Suppressor macrophage (primary cell): ENCODE results near the gene VPS51.

Experiments
- DNase-seq, 4 experiments: peaks; one replicate each; pipeline ENCODE4 v3.0.0-alpha.2; 2020 to 2022
- total RNA-seq, 17 experiments: gene quantifications; one replicate each; lab custom pipeline; 2026; ENCODE audit warnings: mixed read lengths in 6 of 17, inconsistent platforms in 3 of 17; lab: John Stamatoyannopoulos, UW

Gene VPS51
- total RNA-seq: 28.3 to 80.3 (median 49.8) reads per million in 17 experiments

GRCh38 chr11:65095974-65096806 lies at the start of gene VPS51:
VPS51 (plus strand) TSS chr11:65096214; CDS start chr11:65096251, 37 bp downstream.
- DNase-seq: peak; percentile 90 to 94 (median 93)

DNA sequence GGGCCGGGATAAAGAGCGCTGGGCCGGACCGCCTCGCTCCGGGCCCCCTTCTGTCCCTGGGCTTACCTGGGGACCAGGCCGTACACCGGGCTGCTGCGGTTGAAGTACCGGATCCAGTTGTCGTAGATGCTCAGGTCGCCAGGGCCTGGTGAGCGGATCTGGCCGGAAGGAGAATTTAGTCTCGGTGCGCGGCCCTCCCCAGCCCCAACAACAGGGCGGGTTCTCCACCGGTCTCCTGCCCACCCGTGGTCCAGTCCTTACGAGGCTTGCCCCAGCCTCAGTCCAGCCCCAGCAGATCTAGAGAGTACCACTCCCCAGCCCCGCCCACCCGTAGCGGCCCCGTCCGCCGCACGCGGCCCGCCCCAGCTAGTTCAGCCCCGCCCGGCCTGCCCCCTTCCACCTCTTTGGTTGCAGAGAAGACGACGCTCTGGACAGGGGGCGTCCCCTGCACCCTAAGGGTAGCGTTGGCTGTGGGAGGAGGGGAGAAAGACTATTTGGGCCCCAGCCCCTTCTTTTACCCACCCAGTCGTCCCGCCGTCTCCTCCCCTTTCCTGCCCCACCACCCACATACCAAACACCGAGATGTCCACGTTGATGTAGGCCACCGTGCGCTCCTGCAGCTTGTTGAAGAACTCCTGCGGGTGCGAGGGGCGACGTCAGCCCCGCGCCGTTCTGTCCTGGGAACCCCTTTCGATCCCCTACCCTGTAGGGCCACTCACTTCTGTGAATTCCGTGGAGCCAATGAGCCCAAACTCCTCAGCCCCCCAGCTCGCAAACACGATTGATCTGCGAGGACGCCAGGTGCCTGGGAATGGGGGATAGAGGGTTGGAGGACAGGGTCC lies 48.2 kb upstream of the VPS51 start:
- peak in 1 of 4 experiments; percentile 13 for DNase-seq

DNA sequence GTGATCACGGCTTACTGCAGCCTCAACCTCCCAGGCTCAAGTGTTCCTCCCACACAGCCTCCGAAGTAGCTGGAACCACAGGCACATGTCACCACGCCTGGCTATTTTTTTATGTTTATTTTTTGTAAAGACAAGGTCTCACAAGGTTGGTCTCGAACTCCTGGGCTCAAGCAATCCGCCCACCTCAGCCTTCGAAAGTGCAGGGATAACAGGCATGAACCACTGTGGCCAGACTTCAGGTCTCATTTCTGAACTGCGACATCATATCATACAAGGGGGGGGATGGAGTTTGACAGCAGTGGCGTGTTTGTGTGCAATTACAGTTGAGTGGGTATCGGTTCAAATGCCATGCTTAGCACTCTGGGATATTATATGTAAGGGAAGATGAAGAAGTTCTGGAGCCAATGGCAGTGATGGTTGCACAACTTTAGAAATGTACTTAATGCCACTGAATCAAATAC lies 44.6 kb upstream of the VPS51 start:
- DNase-seq: no peak

- DNase-seq: peak in 3 of 4 experiments; percentile 21 to 33 (median 24)
These were observed 42.0 kb upstream of the VPS51 start for GRCh38 chr11:65053827-65054508.

DNA sequence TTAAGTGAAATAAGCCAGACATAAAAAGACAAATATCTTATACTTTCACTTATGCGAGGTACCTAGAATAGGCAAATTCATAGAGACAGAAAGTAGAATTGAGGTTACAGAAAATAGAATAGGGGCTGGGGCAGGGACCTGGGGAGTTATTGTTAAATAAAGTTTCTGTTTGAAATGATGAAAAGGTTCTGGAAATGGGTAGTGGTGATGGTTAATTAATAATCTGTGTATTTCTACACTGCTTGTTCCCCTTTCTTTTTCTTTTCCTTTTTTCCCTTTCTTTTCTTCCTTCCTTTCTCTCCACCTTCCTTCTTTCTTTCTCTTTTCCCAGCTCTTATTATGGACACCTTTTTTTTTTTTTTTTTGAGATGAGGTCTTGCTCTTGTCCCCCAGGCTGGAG lies 40.5 kb upstream of the VPS51 start:
- no peak for DNase-seq

DNA sequence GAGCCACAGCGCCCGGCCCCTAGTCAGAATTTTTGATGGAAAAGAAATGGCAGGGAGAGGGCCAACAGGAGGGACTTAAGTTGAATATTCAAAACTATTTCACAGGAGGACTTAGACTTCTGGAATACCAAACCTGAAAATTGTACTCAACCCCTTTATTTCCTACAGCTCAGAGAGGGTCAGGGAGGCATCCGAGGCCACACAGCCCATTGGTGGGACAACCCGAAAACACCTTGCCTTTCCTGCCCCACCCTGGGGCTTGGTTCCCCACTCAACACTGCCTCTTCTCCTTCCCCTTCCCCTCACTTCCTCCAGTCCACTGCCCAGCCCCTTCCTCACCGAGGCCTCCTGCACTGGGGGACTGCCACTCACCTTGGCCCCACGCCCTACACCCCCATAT lies 39.0 kb upstream of the VPS51 start:
- no peak for DNase-seq

DNA sequence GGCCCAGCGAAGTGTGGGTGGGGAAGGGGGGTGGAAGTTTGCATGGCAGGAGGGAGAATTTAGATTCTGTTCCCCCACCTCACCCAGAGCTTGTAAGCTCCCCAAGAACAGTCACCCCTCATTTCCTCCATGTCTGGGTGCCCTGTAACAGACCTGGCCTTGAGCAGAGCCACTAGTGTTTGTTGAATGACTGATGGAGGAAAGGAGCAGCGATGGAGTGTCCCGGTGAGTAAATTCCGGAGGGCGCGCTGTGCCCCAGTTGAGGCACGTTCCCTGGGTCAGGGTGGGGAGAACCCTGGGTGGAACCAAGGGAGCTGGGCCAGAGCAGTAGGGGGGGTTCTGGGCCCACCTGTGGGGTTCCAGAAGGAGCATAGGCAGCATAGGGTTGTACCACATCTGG lies 38.5 kb upstream of the VPS51 start:
- DNase-seq: no peak

GRCh38 chr11:65058012-65058411 lies 38.0 kb upstream of the VPS51 start:
- DNase-seq: no peak

DNA sequence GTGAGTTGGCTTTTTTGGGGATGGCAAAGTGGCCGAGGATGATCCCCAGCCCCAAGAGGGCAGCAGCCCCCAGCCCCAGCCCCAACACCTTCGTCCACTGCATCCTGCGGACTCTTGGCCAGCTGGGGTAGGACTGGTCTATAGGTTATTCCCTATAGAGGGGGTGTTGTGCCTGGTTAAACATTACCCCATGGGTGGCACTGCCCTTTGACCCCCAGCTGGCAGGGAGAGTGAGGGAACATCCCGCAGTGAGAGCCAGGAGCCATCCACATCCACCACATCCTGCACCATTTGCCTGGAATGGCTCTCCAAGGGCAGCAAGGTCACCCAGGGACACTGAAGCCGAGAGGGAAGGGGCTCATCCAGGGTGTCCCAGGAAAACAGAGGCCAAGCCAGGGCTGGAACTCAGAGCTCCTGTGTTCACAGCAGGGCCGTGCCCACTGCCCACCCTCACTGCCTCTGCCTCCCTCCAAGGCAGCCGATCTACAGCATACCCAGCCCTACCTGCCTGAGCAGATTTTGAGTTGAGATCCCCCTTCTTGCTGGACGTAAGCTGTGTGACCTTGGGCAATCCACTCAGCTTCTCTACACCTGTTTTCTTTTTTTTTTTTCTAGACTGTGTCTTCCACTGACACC lies 37.5 kb upstream of the VPS51 start, which contains the start of gene NAALADL1:
TSS of gene NAALADL1 (minus strand) at position 135 of the 636 bp plus-strand sequence. CDS start at position 103, 32 bp downstream.
- no peak for DNase-seq

GRCh38 chr11:65059523-65059922 lies 36.5 kb upstream of the VPS51 start:
- DNase-seq: no peak

DNA sequence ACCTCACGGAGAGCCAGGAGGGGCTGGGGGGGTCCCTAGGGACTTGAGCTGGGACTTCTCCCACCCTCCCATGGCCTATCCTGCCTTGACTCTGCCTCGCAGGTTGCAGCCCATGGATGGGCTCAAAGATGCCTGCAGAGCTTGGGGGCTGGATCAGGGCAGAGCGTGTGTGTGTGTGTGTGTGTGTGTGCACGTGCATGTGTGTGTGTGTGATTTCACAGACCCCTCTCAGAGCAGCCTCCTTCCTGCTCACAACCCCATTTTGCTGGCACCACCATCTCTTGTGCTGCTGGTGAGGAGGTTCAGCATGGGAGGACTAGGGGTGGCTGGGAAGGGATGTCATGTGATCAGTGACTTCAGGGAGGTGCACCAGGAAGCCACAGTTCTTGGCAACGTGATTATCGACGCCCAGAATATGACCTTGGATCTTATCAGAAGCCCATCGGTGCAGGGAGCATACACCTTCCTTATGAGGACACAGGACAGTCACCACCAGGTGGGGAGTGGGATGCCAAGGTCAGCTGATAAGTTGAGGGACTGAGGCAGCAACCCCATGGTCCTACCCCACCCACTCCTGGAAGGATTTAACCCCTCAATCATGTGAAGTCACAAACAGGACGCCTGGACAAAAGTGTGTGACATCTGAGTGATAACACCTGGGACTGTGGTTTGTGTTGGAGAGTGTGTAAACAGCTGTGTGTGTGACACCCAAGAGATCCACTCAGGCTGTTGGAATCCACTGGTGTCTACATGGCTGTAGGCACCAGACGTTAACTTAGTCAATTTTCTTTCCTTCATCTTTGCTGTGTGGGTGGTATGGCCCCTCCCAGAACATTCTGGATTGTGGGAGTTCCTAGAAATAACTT lies 35.8 kb upstream of the VPS51 start:
- DNase-seq: no peak

DNA sequence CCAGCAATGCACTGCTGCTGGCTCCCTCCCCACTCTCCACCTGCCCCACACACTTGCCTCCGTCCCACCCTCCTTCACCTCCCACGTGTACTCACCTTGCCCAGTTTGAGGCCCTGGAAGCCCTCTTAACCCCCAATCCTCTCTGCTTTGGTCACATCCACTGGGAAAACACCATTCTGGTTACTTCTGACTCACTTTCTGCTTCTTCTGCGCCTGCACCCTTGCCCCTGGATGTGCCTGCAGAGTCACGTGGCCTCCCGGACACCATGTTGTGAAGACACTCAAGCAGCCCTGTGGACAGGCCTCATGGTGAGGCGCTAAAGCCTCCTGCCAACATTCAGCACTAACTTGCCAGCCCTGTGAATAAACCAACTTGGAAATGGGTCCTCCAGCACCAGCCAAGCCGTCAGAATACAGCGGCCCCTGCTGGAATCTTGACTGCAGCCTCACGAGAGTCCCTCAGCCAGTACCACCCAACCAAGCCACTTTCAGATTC lies 35.1 kb upstream of the VPS51 start:
- DNase-seq: no peak

GRCh38 chr11:65063532-65063931 lies 32.5 kb upstream of the VPS51 start:
- DNase-seq: peak in 1 of 4 experiments; percentile 22

GRCh38 chr11:65064847-65065240 lies 31.2 kb upstream of the VPS51 start:
- no peak for DNase-seq

- DNase-seq: peak in 1 of 4 experiments; percentile 30
These were observed 30.2 kb upstream of the VPS51 start for GRCh38 chr11:65065851-65066250.

DNA sequence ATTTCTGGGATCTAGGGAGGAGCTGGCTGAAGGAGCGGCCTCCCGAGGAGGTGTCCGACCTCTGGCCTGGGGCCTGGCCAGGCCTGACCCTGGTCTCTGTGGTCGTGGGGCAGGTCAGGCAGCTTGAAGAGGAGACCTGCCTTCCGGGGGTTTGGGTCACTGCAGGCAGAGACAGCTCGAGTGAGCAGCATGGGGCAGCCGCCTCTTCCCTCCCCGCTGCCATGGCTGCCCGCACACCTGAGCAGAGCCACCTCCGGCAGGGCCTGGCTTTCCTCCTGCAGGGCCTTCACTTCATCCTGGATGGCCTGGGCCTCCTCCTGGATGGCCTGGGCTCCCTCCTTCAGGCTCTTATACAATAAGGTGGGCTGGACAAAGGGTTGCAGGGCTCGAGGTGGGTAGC lies 29.7 kb upstream of the VPS51 start:
- DNase-seq: no peak

- DNase-seq: no peak
These were observed 29.2 kb upstream of the VPS51 start for GRCh38 chr11:65066805-65067291.

DNA sequence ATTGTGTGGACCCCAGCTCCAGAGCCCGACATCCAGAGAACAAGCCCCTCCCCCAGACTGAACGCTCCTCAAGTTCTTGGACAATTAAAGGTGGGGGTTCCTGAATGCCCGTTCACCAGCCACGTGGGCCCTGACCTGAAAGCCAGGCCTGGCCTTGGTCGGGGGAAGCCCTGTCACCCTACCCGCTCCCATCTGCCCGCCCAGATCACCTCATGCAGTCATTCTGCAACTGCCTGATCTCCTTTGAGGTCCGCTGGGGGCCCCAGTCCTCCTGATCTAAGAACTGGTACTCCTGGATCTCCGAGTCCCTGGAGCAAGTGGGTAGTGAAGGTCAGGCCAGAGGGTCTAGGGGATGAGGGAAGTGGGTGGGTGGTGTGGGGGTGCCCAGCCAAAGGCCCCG lies 28.6 kb upstream of the VPS51 start:
- DNase-seq: no peak

GRCh38 chr11:65069217-65069616 lies 26.8 kb upstream of the VPS51 start:
- peak in 3 of 4 experiments; percentile 32 to 40 (median 39) for DNase-seq

- peak in 2 of 4 experiments; percentile 28 to 35 for DNase-seq
These were observed 23.9 kb upstream of the VPS51 start for GRCh38 chr11:65071907-65072630.
